ENCODE results near the gene LZTR1.

- no peak for TF ChIP-seq POLR2A (IDR thresholded peaks at IDR 0.05)
- TF ChIP-seq CTCF (IDR thresholded peaks at IDR 0.05) = no peak
Observed at GRCh38 chr22:21000987-21001600, 19.0 kb downstream of the LZTR1 start.

Measured in heart left ventricle (tissue), 13 donors.